Ovary (tissue), 9 donors: ENCODE data around the gene RBP7. TPM values are rescaled to one million over a fixed set of nuclear protein-coding genes. Genes with fewer than 3 reads are reported as not detected.

Source experiments
- DNase-seq, 5 donors: peaks; one replicate each; pipeline ENCODE4 v3.0.0-alpha.2; 2019 to 2020
- H3K27ac ChIP-seq, 2 donors: fragments of 200-600 bp; one replicate each; pipeline versions ENCODE4 v1.5.1 to v1.8.0; 2019 to 2022
- H3K27me3 ChIP-seq: fragments of 200-600 bp; one replicate; pipeline ENCODE4 v1.8.0; 2022
- H3K36me3 ChIP-seq: fragments of 200-600 bp; sonication (generic); one replicate; pipeline ENCODE4 v1.5.1; 2019
- H3K4me1 ChIP-seq: one replicate; pipeline ENCODE4 v1.8.1; 2013; ENCODE audit warnings: mild to moderate bottlenecking, moderate library complexity; ENCODE audit not compliant: insufficient read depth
- H3K4me3 ChIP-seq: fragments of 200-600 bp; sonication (generic); one replicate; pipeline ENCODE4 v1.5.1; 2017
- H3K9me3 ChIP-seq, 2 donors: fragments of 200-600 bp in 1 of 2; sonication (generic) in 1 of 2; one replicate each; pipeline versions ENCODE4 v1.5.1 to v1.8.1; 2013 to 2019; ENCODE audit warnings: mild to moderate bottlenecking in 1 of 2, moderate library complexity in 1 of 2
- EP300 ChIP-seq: sonication (generic); formaldehyde crosslinking; IDR thresholded peaks from one replicate; pipeline ENCODE4 v1.6.1; 2017; ENCODE audit warnings: antibody characterized with exemption
- POLR2A ChIP-seq: fragments of 450-650 bp; IDR thresholded peaks from one replicate; pipeline ENCODE4 v1.6.1; 2017; ENCODE audit warnings: antibody characterized with exemption, mild to moderate bottlenecking, moderate library complexity
- WGBS, 3 donors: extraction: QIAGEN DNeasy Blood & Tissue Kit in 1 of 3; methylation state at CpG; one replicate each; pipeline versions ENCODE4 v1.1.5 to v1.1.7; 2013 to 2017; 5-methylcytosine and 5-hydroxymethylcytosine counted together
- intact Hi-C, 4 donors: fragments of 100-400 bp; cut with DNase I; formaldehyde crosslinking; loops; one replicate each; pipeline versions ENCODE4 v1.11.0 to v1.15.1; 2022 to 2023
- polyA plus RNA-seq, 2 donors: library from polyadenylated mRNA; stranded (reverse); fragments of 200-250 nt in 1 of 2; fragments of 350-450 nt in 1 of 2; fragmentation: Illumina TruSeq in 1 of 2; extraction: RNeasy Lipid Tissue Mini Kit (QIAGEN cat#74804) in 1 of 2; gene quantifications; one replicate each; pipeline ENCODE4 v1.2.3, GENCODE V29; 2013 to 2014
- total RNA-seq, 7 donors: library from RNA; depleted of rRNA in 2 of 7; stranded (reverse); fragments of >200 nt in 2 of 7; fragmentation: NEBNext Ultra II Directional in 3 of 7; extraction: Animal tissue kit (Norgen Biotek cat#: 25700) in 3 of 7; gene quantifications; one replicate each; pipeline versions ENCODE4 v1.1.0 to v1.2.4, GENCODE V29; 2016 to 2023
- TF ChIP-seq, protein P1 (sequence below), 3 donors: fragments of 450-650 bp in 2 of 3; fragments of 200-600 bp in 1 of 3; IDR thresholded peaks; one replicate each; pipeline versions ENCODE4 v1.5.1 to v1.8.0; 2016 to 2022; ENCODE audit warnings: antibody characterized with exemption in 3 of 3, mild to moderate bottlenecking in 1 of 3
- donor health status: DM: no; HTN: no; CAD: no; lungs with moderate emphysema.
- donor health status: DM: no; HTN: no; CAD: no.
- donor health status: Bipolar disorder and iron deficiency.
- donor health status: DM: yes; HTN: yes; CAD: no.
- donor health status: DM: no; HTN: no; CAD: no.
- donor health status: DM: yes; HTN: yes; CAD: no.

The RBP7 gene
- total and polyA plus RNA-seq, 9 donors = 1.5 to 53.4 (median 14.6) TPM

DNA sequence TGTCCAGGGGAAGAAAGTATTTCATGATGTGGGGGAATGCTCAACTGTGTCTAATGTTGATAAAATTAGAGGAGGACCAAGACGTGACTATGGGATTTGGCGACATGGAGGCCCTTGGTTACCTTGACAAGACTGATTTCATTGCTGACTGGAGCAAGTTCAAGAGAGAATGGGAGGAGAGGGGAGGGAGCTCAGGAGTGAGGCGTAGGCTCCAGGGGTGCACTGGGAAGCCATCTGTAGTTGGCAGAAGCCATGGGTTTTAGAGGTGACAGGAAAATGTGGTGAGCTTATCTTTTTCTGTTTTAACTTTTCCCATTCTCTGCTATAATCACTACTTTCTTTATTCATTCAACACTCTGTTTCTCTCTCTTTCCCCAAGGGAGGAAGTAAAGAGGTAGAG, 51.6 kb downstream of the RBP7 start:
- 90 to 97% (median 95%) methylated on average over 3 of the region's 3 CpGs for WGBS, 3 donors
- no peak for TF ChIP-seq POLR2A
- TF ChIP-seq, protein P1, sequence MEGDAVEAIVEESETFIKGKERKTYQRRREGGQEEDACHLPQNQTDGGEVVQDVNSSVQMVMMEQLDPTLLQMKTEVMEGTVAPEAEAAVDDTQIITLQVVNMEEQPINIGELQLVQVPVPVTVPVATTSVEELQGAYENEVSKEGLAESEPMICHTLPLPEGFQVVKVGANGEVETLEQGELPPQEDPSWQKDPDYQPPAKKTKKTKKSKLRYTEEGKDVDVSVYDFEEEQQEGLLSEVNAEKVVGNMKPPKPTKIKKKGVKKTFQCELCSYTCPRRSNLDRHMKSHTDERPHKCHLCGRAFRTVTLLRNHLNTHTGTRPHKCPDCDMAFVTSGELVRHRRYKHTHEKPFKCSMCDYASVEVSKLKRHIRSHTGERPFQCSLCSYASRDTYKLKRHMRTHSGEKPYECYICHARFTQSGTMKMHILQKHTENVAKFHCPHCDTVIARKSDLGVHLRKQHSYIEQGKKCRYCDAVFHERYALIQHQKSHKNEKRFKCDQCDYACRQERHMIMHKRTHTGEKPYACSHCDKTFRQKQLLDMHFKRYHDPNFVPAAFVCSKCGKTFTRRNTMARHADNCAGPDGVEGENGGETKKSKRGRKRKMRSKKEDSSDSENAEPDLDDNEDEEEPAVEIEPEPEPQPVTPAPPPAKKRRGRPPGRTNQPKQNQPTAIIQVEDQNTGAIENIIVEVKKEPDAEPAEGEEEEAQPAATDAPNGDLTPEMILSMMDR (IDR thresholded peaks at IDR 0.05) = no peak
- no peak for TF ChIP-seq EP300

DNA sequence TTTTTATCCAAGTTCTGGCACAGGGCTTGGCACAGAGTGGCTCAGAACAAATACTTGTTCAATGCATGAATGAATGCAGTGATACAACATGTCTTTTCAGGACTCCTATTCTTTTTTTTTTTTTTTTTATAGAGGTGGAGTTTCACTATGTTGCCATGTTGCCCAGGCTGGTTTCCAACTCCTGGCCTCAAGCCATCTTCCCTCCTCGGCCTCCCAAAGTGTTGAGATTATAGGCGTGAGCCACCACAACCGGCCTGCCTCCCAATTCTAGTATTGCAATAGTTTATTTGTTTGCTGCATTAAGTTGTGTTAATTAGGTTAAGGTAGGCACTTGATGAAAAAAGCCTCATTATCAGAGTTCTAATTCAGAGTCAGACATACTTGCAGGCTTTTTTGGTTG, 53.6 kb downstream of the RBP7 start:
- WGBS, 3 donors = 73 to 84% (median 79%) methylated on average over 3 of the region's 3 CpGs
- H3K4me1 ChIP-seq = peaks cover 21% of the 10 kb centered on the region

More for the DNA sequence above, 51.6 kb downstream of the RBP7 start:
- peaks cover 24% of the 10 kb centered on the region for H3K4me1 ChIP-seq
- intact Hi-C loops = no loop called here
- H3K27ac ChIP-seq = no peak overlapping the region
- H3K27me3 ChIP-seq = no peaks in the 10 kb centered on the region
- no peaks in the 10 kb centered on the region for H3K9me3 ChIP-seq
- H3K36me3 ChIP-seq = no peaks in the 10 kb centered on the region
- no peak overlapping the region for H3K4me3 ChIP-seq
- DNase-seq = no peak

DNA sequence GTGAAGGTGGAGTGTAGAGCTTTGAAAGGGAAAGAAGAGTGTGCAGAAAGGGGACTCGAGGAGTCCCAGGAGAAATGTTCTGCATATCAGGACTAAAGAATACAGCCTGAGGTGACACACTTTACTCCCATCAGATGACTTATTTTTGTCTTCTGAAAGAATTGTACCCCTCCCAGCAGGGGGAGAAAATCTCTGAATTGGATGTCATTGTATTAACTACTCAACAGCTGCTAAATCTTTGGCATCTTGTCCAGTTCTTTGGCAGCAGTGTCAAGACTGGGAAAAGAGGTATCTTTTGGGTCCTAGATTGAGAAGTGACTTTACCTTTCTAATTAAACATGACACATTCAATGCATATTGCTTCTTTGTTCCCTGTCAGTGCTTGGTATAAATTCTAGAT, 54.6 kb downstream of the RBP7 start:
- H3K27ac ChIP-seq = no peak overlapping the region
- H3K4me1 ChIP-seq = peaks cover 13% of the 10 kb centered on the region
- H3K9me3 ChIP-seq = no peaks in the 10 kb centered on the region
- TF ChIP-seq, protein P1 (IDR thresholded peaks at IDR 0.05) = no peak
- TF ChIP-seq EP300 (no peak), POLR2A (no peak)
- H3K36me3 ChIP-seq = no peaks in the 10 kb centered on the region
- no peaks in the 10 kb centered on the region for H3K27me3 ChIP-seq
- intact Hi-C loops = no loop called here
- H3K4me3 ChIP-seq = no peak overlapping the region
- 92 to 100% (median 98%) methylated on average over 1 of the region's 1 CpG for WGBS, 3 donors
- DNase-seq = no peak

More for the DNA sequence above, 53.6 kb downstream of the RBP7 start:
- Histone ChIP-seq H3K27me3 (no peaks in the 10 kb centered on the region), H3K27ac (no peak overlapping the region), H3K36me3 (no peaks in the 10 kb centered on the region), H3K9me3 (no peaks in the 10 kb centered on the region), H3K4me3 (no peak overlapping the region)
- DNase-seq = no peak
- TF ChIP-seq EP300 (no peak), POLR2A (no peak)
- TF ChIP-seq, protein P1 (IDR thresholded peaks at IDR 0.05) = no peak
- intact Hi-C loops = no loop called here

DNA sequence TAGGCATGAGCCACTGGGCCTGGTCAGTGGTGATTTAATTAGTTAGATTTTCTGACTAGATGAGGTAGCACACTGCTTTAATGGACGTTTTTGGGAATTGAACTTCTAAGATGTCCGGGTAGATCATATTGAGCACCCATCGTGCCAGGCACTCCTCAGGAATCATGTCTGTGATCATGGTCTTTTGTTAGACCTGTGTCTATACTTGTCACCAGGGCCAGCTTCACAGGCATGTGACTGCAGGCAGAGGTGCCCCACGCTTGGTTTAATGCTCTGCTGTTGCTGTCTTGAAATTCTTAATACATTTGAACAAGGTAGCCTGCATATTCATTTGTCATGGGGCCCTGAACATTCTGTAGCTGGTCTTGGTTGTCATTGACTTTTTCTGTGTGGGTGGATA, 55.3 kb downstream of the RBP7 start:
- H3K4me1 ChIP-seq = peaks cover 8% of the 10 kb centered on the region
- no peaks in the 10 kb centered on the region for H3K9me3 ChIP-seq
- H3K4me3 ChIP-seq = no peak overlapping the region
- WGBS, 3 donors = 90 to 94% (median 91%) methylated on average over 4 of the region's 4 CpGs
- DNase-seq = no peak
- H3K27ac ChIP-seq = no peak overlapping the region
- TF ChIP-seq, protein P1 (IDR thresholded peaks at IDR 0.05) = no peak
- TF ChIP-seq POLR2A (no peak), EP300 (no peak)
- intact Hi-C loops = no loop called here
- no peaks in the 10 kb centered on the region for H3K36me3 ChIP-seq
- no peaks in the 10 kb centered on the region for H3K27me3 ChIP-seq
